Measurements from ENCODE around the gene SYNGAP1.

DNA sequence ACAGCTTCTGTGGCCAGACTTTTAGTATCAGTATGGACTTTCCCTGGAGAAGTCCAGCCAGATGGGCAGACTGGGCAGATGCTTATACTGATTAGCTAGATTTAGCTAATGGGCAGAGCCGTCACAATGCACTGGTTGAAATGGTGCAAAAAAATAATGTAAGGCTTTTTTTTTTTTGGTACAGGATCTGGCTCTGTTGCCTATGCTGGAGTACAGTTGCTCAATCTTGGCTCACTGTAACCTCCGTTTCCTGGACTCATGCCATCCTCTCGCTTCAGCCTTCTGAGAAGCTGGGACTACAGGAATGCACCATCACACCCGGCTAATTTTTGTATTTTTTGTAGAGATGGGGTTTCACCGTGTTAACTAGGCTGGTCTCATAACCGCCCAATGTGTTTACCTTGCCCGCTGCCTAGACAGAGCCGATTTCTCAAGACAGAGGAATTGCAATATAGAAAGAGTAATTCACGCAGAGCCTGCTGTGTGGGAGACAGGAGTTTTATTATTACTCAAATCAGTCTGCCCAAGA, 44.7 kb upstream of the SYNGAP1 start:
- TF ChIP-seq GABPA (IDR thresholded peaks at IDR 0.05; ENCODE audit: borderline replicate concordance, insufficient read depth, low read length) (no peak), CREB1 (IDR thresholded peaks at IDR 0.05) (no peak), TAF1 (IDR thresholded peaks at IDR 0.05; ENCODE audit: low read depth, low read length) (no peak), EZH2 (IDR thresholded peaks at IDR 0.05; ENCODE audit: low read depth, low read length, severe bottlenecking) (no peak), ZNF274 (IDR thresholded peaks at IDR 0.05; ENCODE audit: borderline replicate concordance, extremely low read depth, low read length) (no peak), POLR2A (IDR thresholded peaks at IDR 0.05; ENCODE audit: control extremely low read depth in 1 of 2, low read depth in 2 of 2, low read length in 2 of 2) (no peak), SAP30 (IDR thresholded peaks at IDR 0.05; ENCODE audit: insufficient read depth, insufficient replicate concordance, low read length) (no peak)
- TF ChIP-seq, protein P1, sequence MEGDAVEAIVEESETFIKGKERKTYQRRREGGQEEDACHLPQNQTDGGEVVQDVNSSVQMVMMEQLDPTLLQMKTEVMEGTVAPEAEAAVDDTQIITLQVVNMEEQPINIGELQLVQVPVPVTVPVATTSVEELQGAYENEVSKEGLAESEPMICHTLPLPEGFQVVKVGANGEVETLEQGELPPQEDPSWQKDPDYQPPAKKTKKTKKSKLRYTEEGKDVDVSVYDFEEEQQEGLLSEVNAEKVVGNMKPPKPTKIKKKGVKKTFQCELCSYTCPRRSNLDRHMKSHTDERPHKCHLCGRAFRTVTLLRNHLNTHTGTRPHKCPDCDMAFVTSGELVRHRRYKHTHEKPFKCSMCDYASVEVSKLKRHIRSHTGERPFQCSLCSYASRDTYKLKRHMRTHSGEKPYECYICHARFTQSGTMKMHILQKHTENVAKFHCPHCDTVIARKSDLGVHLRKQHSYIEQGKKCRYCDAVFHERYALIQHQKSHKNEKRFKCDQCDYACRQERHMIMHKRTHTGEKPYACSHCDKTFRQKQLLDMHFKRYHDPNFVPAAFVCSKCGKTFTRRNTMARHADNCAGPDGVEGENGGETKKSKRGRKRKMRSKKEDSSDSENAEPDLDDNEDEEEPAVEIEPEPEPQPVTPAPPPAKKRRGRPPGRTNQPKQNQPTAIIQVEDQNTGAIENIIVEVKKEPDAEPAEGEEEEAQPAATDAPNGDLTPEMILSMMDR (IDR thresholded peaks at IDR 0.05; ENCODE audit: control extremely low read depth in 1 of 3, insufficient read depth in 1 of 3, low read depth in 1 of 3, low read length in 3 of 3), result no peak
